IMR-90 (cell line): ENCODE data around the gene GLG1. TPM values are rescaled to one million over a fixed set of nuclear protein-coding genes. Genes with fewer than 3 reads are reported as not detected.

ENCODE experiments used
- ATAC-seq: fragments of 200-7000 bp; cut with Tn5 transposase; 2 replicates; pipeline ENCODE4 v1.9.1; 2020; ENCODE audit warnings: low read depth, mild to moderate bottlenecking, moderate library complexity
- BruUV-seq: library from RNA; stranded (reverse); fragments of 400-500 nt; replicated peaks from 2 replicates; lab custom pipeline; 2021; lab: Mats Ljungman, UMichigan
- CTCF ChIA-PET: fragments of 300-600 bp; formaldehyde crosslinking; extraction: SDS; loops from one replicate; lab custom pipeline; 2021; ENCODE audit warnings: antibody characterized with exemption; lab: Yijun Ruan, JAX
- POLR2A ChIA-PET: fragments of 300-600 bp; sonication (Branson Sonifier 250); formaldehyde crosslinking; loops from one replicate; lab custom pipeline; 2022; ENCODE audit warnings: antibody characterized with exemption; ENCODE audit not compliant: unreplicated experiment; lab: Charles Lee
- DNase-seq: peaks from one replicate; pipeline ENCODE4 v3.0.0; 2013
- H2AFZ ChIP-seq: replicated peaks from 2 replicates; pipeline ENCODE3; 2013; ENCODE audit warnings: low read length, mild to moderate bottlenecking; ENCODE audit not compliant: poor library complexity
- H2AK5ac ChIP-seq: 2 replicates; pipeline ENCODE4 v1.6.1; 2013; ENCODE audit warnings: low read depth, low read length, inconsistent platforms
- H2AK9ac ChIP-seq: replicated peaks from 2 replicates; pipeline ENCODE3; 2013; ENCODE audit warnings: mild to moderate bottlenecking, low read depth, low read length, moderate library complexity; ENCODE audit not compliant: poor library complexity
- H2BK120ac ChIP-seq: 2 replicates; pipeline ENCODE4 v1.6.1; 2013; ENCODE audit warnings: low read depth, low read length, inconsistent platforms
- H2BK15ac ChIP-seq: 3 replicates; pipeline ENCODE4 v1.6.1; 2013; ENCODE audit warnings: low read depth, low read length, inconsistent platforms
- H2BK20ac ChIP-seq: 2 replicates; pipeline ENCODE4 v1.6.1; 2013; ENCODE audit warnings: low read depth, mild to moderate bottlenecking, inconsistent platforms, low read length, moderate library complexity
- H2BK5ac ChIP-seq: 2 replicates; pipeline ENCODE4 v1.6.1; 2013; ENCODE audit warnings: mild to moderate bottlenecking, low read depth, low read length, inconsistent platforms; ENCODE audit not compliant: poor library complexity, severe bottlenecking
- H3K14ac ChIP-seq: replicated peaks from 2 replicates; pipeline ENCODE4 v1.6.1; 2013; ENCODE audit warnings: low read depth, low read length, inconsistent platforms
- H3K18ac ChIP-seq: 2 replicates; pipeline ENCODE4 v1.6.1; 2013; ENCODE audit warnings: low read depth, low read length, control low read depth
- H3K23ac ChIP-seq: 2 replicates; pipeline ENCODE4 v1.6.1; 2013; ENCODE audit warnings: low read depth, low read length, inconsistent platforms
- H3K27ac ChIP-seq: 2 replicates; pipeline ENCODE4 v1.5.1; 2013; ENCODE audit warnings: mild to moderate bottlenecking, control low read depth, low read length; ENCODE audit not compliant: insufficient read depth
- H3K27me3 ChIP-seq: 2 replicates; pipeline ENCODE4 v1.6.1; 2013; ENCODE audit warnings: low read length; ENCODE audit not compliant: control insufficient read depth, insufficient read depth
- H3K36me3 ChIP-seq: 2 replicates; pipeline ENCODE4 v1.6.1; 2013; ENCODE audit warnings: low read length, mixed read lengths; ENCODE audit not compliant: control insufficient read depth, insufficient read depth
- H3K4ac ChIP-seq: 2 replicates; pipeline ENCODE4 v1.6.1; 2013; ENCODE audit warnings: low read depth, low read length, inconsistent platforms
- H3K4me1 ChIP-seq: 2 replicates; pipeline ENCODE4 v1.6.1; 2013; ENCODE audit warnings: low read length, mixed read lengths; ENCODE audit not compliant: control insufficient read depth, insufficient read depth
- H3K4me2 ChIP-seq: 2 replicates; pipeline ENCODE4 v1.6.1; 2013; ENCODE audit warnings: low read depth, mild to moderate bottlenecking, control low read depth, low read length, moderate library complexity
- H3K4me3 ChIP-seq: 2 replicates; pipeline ENCODE4 v1.5.1; 2013; ENCODE audit warnings: low read depth, mild to moderate bottlenecking, control low read depth, low read length, moderate library complexity; ENCODE audit not compliant: insufficient read depth
- H3K56ac ChIP-seq: 2 replicates; pipeline ENCODE4 v1.6.1; 2013; ENCODE audit warnings: low read length, inconsistent platforms; ENCODE audit not compliant: insufficient read depth; ENCODE audit errors: extremely low read depth
- H3K79me1 ChIP-seq, 2 experiments: 2 replicates each; pipeline ENCODE4 v1.6.1; 2013; ENCODE audit warnings: low read length in 2 of 2, inconsistent platforms in 1 of 2, low read depth in 1 of 2
- H3K9ac ChIP-seq: 2 replicates; pipeline ENCODE4 v1.6.1; 2013; ENCODE audit warnings: low read depth, low read length, control low read depth
- H3K9me1 ChIP-seq: 2 replicates; pipeline ENCODE4 v1.6.1; 2013; ENCODE audit warnings: low read length, inconsistent platforms; ENCODE audit not compliant: insufficient read depth
- H3K9me3 ChIP-seq: 2 replicates; pipeline ENCODE4 v1.6.1; 2013; ENCODE audit warnings: low read length; ENCODE audit not compliant: control insufficient read depth, insufficient read depth
- H4K20me1 ChIP-seq: 2 replicates; pipeline ENCODE4 v1.6.1; 2013; ENCODE audit warnings: low read length, inconsistent platforms; ENCODE audit not compliant: insufficient read depth
- H4K5ac ChIP-seq: 2 replicates; pipeline ENCODE4 v1.6.1; 2013; ENCODE audit warnings: mild to moderate bottlenecking, low read depth, low read length, control low read depth
- H4K8ac ChIP-seq, 2 experiments: 2 replicates each; pipeline ENCODE4 v1.6.1; 2013; ENCODE audit warnings: low read depth in 2 of 2, low read length in 2 of 2, control low read depth in 1 of 2, inconsistent platforms in 1 of 2
- H4K91ac ChIP-seq: 2 replicates; pipeline ENCODE4 v1.6.1; 2013; ENCODE audit warnings: low read depth, low read length, inconsistent platforms; ENCODE audit not compliant: insufficient read depth
- CEBPB ChIP-seq: IDR thresholded peaks from 2 replicates; pipeline ENCODE4 v1.6.1; 2012; ENCODE audit warnings: low read depth, low read length, improper control_type of control experiment
- MAFK ChIP-seq: IDR thresholded peaks from 2 replicates; pipeline ENCODE4 v1.6.1; 2012; ENCODE audit warnings: low read depth, low read length, improper control_type of control experiment
- WGBS, 2 experiments: methylation state at CpG; one replicate each; pipeline versions ENCODE4 v1.1.5 to v1.1.7; 2013; ENCODE audit warnings: missing lambda C conversion rate in 2 of 2; ENCODE audit not compliant: insufficient read length in 1 of 2; ENCODE audit errors: extremely low coverage in 2 of 2; 5-methylcytosine and 5-hydroxymethylcytosine counted together
- dilution Hi-C: fragments of 300-500 bp; cut with HindIII; formaldehyde crosslinking; loops from one replicate; pipeline ENCODE4 v1.14.3; 2018; ENCODE audit warnings: low sequenced_read_pairs; ENCODE audit not compliant: unreplicated experiment
- in situ Hi-C: fragments of 300-500 bp; cut with MboI; formaldehyde crosslinking; loops from 3 replicates; pipeline ENCODE4 v1.14.3; 2019; ENCODE audit warnings: low sequenced_read_pairs, inconsistent platforms, mixed read lengths
- intact Hi-C: fragments of 100-400 bp; cut with micrococcal nuclease; formaldehyde crosslinking; loops from 2 replicates; pipeline ENCODE4 v1.10.0; 2022
- polyA plus RNA-seq, 3 experiments: library from polyadenylated mRNA; depleted of rRNA; stranded (reverse); fragments of >200 nt; gene quantifications; 2 replicates each; pipeline ENCODE4 v1.2.3, GENCODE V29; 2012; ENCODE audit warnings: low replicate concordance in 1 of 3
- total RNA-seq: library from RNA; depleted of rRNA; stranded (reverse); fragments of >200 nt; gene quantifications from 2 replicates; pipeline ENCODE4 v1.2.3, GENCODE V29; 2012

Gene GLG1
- total and polyA plus RNA-seq, 2 of the 4 experiments (the other 2 are of a cell fraction): 91.0 to 107 TPM

- peak overlapping the region; percentile 56 for H2BK20ac ChIP-seq
- H3K27me3 ChIP-seq: no peaks in the 10 kb centered on the region
- H3K56ac ChIP-seq: peak overlapping the region; percentile 36; the same call in 1 of the 2 replicates
- peak overlapping the region; percentile 45; the same call in 2 of the 3 replicates for H2BK15ac ChIP-seq
- H2BK120ac ChIP-seq: peak overlapping the region; percentile 17
- POLR2A ChIA-PET: no interaction called here
- H2AK5ac ChIP-seq: peak overlapping the region; percentile 14
- peaks cover 0 to 32% of the 10 kb centered on the region in 2 experiments; a peak in 3 of 4 replicates for H3K79me1 ChIP-seq
- no TSS peak for BruUV-seq
- intact Hi-C loops: loop anchor here (5.0 kb wide), 1 partner anchor 126 kb away; no protein-coding TSS in a partner anchor
- H2BK5ac ChIP-seq: peak overlapping the region; percentile 57
- peak overlapping the region; percentile 45 for H4K91ac ChIP-seq
- TF ChIP-seq CEBPB (peak; percentile 61), MAFK (no peak)
- no peaks in the 10 kb centered on the region for H3K9me3 ChIP-seq
- H2AFZ ChIP-seq: peak overlapping the region; percentile 85
- H3K9me1 ChIP-seq: peaks cover 8% of the 10 kb centered on the region
- no peak overlapping the region for H3K18ac ChIP-seq
- no peaks in the 10 kb centered on the region for H3K36me3 ChIP-seq
- peaks cover 13% of the 10 kb centered on the region for H3K4me1 ChIP-seq
- dilution Hi-C loops: no loop called here
- CTCF ChIA-PET: no interaction called here
- peaks cover 31% of the 10 kb centered on the region; the same call in 1 of the 2 replicates for H4K20me1 ChIP-seq
- WGBS, 2 experiments: 100% methylated on average over 1 of the region's 6 CpGs; no CpG with 5 or more reads in 1 of the 2 experiments
- H3K14ac ChIP-seq: peak overlapping the region; percentile 42
- H4K5ac ChIP-seq: 0 out of 2 replicates have a peak overlapping the region, but pooled peaks have one; percentile 11
- DNase-seq (peak; percentile 40), ATAC-seq (no peak)
- no peak overlapping the region for H3K4me3 ChIP-seq
- H3K27ac ChIP-seq: peak overlapping the region; percentile 2; the same call in 1 of the 2 replicates
- in situ Hi-C loops: no loop called here
- H3K4me2 ChIP-seq: peak overlapping the region; percentile 90
- peak overlapping the region; percentile 52 for H3K4ac ChIP-seq
- peak overlapping the region; percentile 30; the same call in 1 of the 2 replicates for H3K23ac ChIP-seq
- H3K9ac ChIP-seq: no peak overlapping the region
- H4K8ac ChIP-seq: peak overlapping the region; percentile 82 to 95
- H2AK9ac ChIP-seq: peak overlapping the region; percentile 73
These were observed 1.0 kb upstream of the GLG1 start for GRCh38 chr16:74607962-74608356.
